KMS-11 (cell line): Measurements from ENCODE around the gene CDH7.
A peak's percentile ranks its signal among the peaks of the same experiment; 100 is the strongest.

Experiments
- H2AFZ ChIP-seq: fragments of 200-600 bp; sonication (generic); 2 replicates; pipeline ENCODE4 v1.6.1; 2016; ENCODE audit warnings: antibody characterized with exemption, mixed run types, low read depth
- H3K27ac ChIP-seq: fragments of 200-600 bp; sonication (generic); 2 replicates; pipeline ENCODE4 v1.6.1; 2016; ENCODE audit warnings: mild to moderate bottlenecking, mixed run types
- H3K27me3 ChIP-seq: fragments of 200-600 bp; sonication (generic); 2 replicates; pipeline ENCODE4 v1.6.1; 2017; ENCODE audit warnings: mild to moderate bottlenecking, low read depth, mixed run types, moderate library complexity; ENCODE audit not compliant: insufficient read depth
- H3K36me3 ChIP-seq: fragments of 200-600 bp; sonication (generic); 2 replicates; pipeline ENCODE4 v1.6.1; 2017; ENCODE audit warnings: mild to moderate bottlenecking, mixed run types; ENCODE audit not compliant: insufficient read depth
- H3K4me1 ChIP-seq: fragments of 200-600 bp; sonication (generic); 2 replicates; pipeline ENCODE4 v1.6.1; 2016; ENCODE audit warnings: mild to moderate bottlenecking, low read depth, mixed run types; ENCODE audit not compliant: poor library complexity, severe bottlenecking
- H3K4me2 ChIP-seq: fragments of 200-600 bp; sonication (generic); 2 replicates; pipeline ENCODE4 v1.7.0; 2016; ENCODE audit warnings: mild to moderate bottlenecking, mixed run types
- H3K4me3 ChIP-seq: fragments of 200-600 bp; sonication (generic); IDR thresholded peaks from 2 replicates; pipeline ENCODE4 v1.6.1; 2017; ENCODE audit warnings: low read depth, low read length, mixed read lengths; ENCODE audit not compliant: insufficient read depth
- H3K79me2 ChIP-seq: fragments of 200-600 bp; sonication (generic); 2 replicates; pipeline ENCODE4 v1.6.1; 2016; ENCODE audit warnings: low read depth, mixed run types; ENCODE audit not compliant: insufficient read depth
- H3K9ac ChIP-seq: fragments of 200-600 bp; sonication (generic); 2 replicates; pipeline ENCODE4 v1.6.1; 2016; ENCODE audit warnings: mild to moderate bottlenecking, mixed run types
- H4K20me1 ChIP-seq: fragments of 200-600 bp; sonication (generic); 2 replicates; pipeline ENCODE4 v1.6.1; 2016; ENCODE audit warnings: mild to moderate bottlenecking, mixed run types; ENCODE audit not compliant: insufficient read depth
- TF ChIP-seq, protein P1 (sequence below): fragments of 200-600 bp; sonication (generic); conservative IDR thresholded peaks from 2 replicates; pipeline ENCODE4 v1.6.1; 2017; ENCODE audit warnings: low read depth, mild to moderate bottlenecking, antibody characterized with exemption, low read length, moderate library complexity, mixed read lengths

Gene CDH7

DNA sequence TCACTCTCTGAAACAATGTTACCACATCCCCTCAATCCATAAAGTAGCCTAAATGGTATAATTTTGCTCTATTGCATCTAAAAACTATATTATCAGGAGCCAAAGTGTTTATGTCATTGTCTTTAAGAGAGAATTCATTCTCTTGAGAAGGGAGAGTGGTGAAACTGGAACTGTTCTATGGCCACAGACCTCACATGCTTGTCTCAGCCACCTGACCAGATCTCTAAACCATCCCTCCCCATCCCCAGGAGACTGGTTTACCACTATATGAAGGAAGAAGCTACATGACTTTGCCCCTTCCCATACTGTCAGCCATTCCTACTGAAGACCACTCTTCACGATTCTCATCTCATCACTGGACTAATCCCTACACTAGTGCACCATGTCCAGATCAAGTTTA lies 9.6 kb downstream of the CDH7 start:
- H3K4me3 ChIP-seq = no peak overlapping the region
- H3K27ac ChIP-seq = no peak overlapping the region
- H3K4me1 ChIP-seq = peaks cover 71% of the 10 kb centered on the region
- peak overlapping the region; percentile 30; the same call in 1 of the 2 replicates for H3K4me2 ChIP-seq
- no peaks in the 10 kb centered on the region for H4K20me1 ChIP-seq
- H3K79me2 ChIP-seq = no peaks in the 10 kb centered on the region
- no peak overlapping the region for H2AFZ ChIP-seq
- no peak overlapping the region for H3K9ac ChIP-seq
- TF ChIP-seq, protein P1, sequence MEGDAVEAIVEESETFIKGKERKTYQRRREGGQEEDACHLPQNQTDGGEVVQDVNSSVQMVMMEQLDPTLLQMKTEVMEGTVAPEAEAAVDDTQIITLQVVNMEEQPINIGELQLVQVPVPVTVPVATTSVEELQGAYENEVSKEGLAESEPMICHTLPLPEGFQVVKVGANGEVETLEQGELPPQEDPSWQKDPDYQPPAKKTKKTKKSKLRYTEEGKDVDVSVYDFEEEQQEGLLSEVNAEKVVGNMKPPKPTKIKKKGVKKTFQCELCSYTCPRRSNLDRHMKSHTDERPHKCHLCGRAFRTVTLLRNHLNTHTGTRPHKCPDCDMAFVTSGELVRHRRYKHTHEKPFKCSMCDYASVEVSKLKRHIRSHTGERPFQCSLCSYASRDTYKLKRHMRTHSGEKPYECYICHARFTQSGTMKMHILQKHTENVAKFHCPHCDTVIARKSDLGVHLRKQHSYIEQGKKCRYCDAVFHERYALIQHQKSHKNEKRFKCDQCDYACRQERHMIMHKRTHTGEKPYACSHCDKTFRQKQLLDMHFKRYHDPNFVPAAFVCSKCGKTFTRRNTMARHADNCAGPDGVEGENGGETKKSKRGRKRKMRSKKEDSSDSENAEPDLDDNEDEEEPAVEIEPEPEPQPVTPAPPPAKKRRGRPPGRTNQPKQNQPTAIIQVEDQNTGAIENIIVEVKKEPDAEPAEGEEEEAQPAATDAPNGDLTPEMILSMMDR = no peak
- no peaks in the 10 kb centered on the region for H3K36me3 ChIP-seq
- H3K27me3 ChIP-seq = no peaks in the 10 kb centered on the region

DNA sequence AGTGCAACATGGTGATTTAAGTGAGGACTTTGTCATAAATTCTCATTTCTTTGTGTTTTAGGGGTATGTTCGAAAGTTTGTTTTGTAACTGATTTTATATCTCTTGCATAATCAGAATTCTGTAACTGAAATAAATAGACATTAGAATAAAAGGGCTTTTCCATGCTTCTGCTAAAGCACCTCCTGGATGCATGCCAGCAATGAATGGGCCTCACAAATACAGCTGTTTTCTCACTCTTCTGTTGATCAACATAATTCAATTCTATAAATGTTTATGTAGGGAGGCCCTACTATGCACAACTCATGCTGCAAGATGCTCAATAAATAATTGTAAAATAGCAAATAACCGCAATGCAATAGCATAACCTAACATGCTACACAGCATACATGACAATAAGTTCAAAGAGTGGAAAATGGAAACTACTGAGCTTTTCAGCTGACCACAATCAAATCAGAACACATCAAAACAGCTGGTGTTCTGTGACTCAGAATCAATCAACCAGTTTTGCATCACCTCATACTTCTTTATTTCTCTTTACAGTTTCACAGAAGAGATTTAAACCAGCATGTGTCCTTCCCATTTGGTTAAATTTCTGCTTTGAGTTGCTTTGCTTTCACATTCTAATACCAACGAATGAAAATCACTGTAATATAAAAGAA lies 11.0 kb downstream of the CDH7 start:
- Histone ChIP-seq H3K4me2 (peak overlapping the region; percentile 18), H3K79me2 (no peaks in the 10 kb centered on the region), H3K27ac (no peak overlapping the region), H3K9ac (no peak overlapping the region), H2AFZ (no peak overlapping the region), H3K27me3 (no peaks in the 10 kb centered on the region), H3K36me3 (no peaks in the 10 kb centered on the region), H3K4me3 (no peak overlapping the region), H3K4me1 (peaks cover 57% of the 10 kb centered on the region), H4K20me1 (no peaks in the 10 kb centered on the region)
- TF ChIP-seq, protein P1 = no peak

DNA sequence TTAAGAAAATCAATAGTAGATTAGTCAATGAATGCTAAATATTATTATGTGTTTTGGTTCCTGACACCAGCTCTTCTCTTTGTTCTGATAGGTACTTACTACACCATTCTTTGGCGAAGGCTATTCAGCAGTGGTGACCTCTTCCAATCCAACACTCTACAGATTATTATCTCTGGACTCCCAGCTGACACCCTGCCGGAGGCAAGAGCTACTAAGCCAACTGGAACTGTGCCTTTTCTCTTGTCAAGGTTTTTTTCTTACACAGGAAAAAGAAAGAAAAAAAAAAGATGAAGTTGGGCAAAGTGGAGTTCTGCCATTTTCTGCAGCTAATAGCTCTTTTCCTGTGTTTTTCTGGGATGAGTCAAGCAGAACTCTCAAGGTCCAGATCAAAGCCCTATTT lies 11.7 kb downstream of the CDH7 start:
- no peak overlapping the region for H2AFZ ChIP-seq
- no peaks in the 10 kb centered on the region for H3K36me3 ChIP-seq

DNA sequence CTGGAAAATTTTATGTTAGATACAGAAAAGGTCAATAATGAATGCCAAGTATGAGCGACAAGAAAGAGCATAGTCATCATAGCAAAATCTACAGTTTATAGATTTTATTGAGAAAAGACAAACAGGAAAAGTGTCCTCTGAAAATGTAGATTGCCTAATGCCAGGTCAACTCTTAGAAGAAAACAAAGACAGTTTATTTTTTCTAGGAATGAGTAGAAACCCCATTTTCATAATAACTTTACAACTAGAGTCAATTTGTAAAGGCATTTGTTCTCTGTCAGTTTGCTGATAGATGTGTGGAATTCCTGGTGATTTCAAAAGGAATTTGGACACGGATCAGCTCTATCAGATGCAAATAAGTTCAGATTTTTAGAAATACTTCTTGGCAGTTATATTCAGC lies 16.6 kb downstream of the CDH7 start:
- Histone ChIP-seq H3K36me3 (no peaks in the 10 kb centered on the region), H3K79me2 (no peaks in the 10 kb centered on the region), H2AFZ (no peak overlapping the region)

More for the DNA sequence above, 11.7 kb downstream of the CDH7 start:
- Histone ChIP-seq H3K4me2 (no peak overlapping the region), H3K79me2 (no peaks in the 10 kb centered on the region), H3K4me1 (peaks cover 50% of the 10 kb centered on the region), H3K27me3 (no peaks in the 10 kb centered on the region), H3K9ac (no peak overlapping the region), H3K4me3 (no peak overlapping the region), H4K20me1 (no peaks in the 10 kb centered on the region), H3K27ac (no peak overlapping the region)
- TF ChIP-seq, protein P1 = no peak

More for the DNA sequence above, 16.6 kb downstream of the CDH7 start:
- no peak overlapping the region for H3K4me3 ChIP-seq
- TF ChIP-seq, protein P1 = no peak
- H3K4me2 ChIP-seq = no peak overlapping the region
- no peaks in the 10 kb centered on the region for H4K20me1 ChIP-seq
- H3K27ac ChIP-seq = no peak overlapping the region
- no peak overlapping the region for H3K9ac ChIP-seq
- no peaks in the 10 kb centered on the region for H3K27me3 ChIP-seq
- H3K4me1 ChIP-seq = peaks cover 6% of the 10 kb centered on the region
